ENCODE results near the gene RCSD1.

- TF ChIP-seq POLR2A (IDR thresholded peaks at IDR 0.05) = no peak
- TF ChIP-seq, protein P1, sequence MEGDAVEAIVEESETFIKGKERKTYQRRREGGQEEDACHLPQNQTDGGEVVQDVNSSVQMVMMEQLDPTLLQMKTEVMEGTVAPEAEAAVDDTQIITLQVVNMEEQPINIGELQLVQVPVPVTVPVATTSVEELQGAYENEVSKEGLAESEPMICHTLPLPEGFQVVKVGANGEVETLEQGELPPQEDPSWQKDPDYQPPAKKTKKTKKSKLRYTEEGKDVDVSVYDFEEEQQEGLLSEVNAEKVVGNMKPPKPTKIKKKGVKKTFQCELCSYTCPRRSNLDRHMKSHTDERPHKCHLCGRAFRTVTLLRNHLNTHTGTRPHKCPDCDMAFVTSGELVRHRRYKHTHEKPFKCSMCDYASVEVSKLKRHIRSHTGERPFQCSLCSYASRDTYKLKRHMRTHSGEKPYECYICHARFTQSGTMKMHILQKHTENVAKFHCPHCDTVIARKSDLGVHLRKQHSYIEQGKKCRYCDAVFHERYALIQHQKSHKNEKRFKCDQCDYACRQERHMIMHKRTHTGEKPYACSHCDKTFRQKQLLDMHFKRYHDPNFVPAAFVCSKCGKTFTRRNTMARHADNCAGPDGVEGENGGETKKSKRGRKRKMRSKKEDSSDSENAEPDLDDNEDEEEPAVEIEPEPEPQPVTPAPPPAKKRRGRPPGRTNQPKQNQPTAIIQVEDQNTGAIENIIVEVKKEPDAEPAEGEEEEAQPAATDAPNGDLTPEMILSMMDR (IDR thresholded peaks at IDR 0.05) = no peak
Observed at GRCh38 chr1:167676916-167677848, 47.1 kb downstream of the RCSD1 start.

Measured in thyroid gland (tissue), 4 donors.